GM19438 (cell line): ENCODE measurements around the gene TEX36.
"Not testable (repeated sequence)": the region's sequence is repeated elsewhere in the genome, so short reads cannot be mapped to it uniquely, and the experiment has no call there.

Experiments used
- ATAC-seq: cut with Tn5 transposase; IDR thresholded peaks from one replicate; pipeline ENCODE4 v1.9.1; 2021; ENCODE audit warnings: low read depth; ENCODE audit not compliant: unreplicated experiment

The TEX36 gene

GRCh38 chr10:125692601-125693523 is 9.9 kb upstream of the TEX36 start:
- no peak for ATAC-seq

GRCh38 chr10:125692196-125692595 is 9.2 kb upstream of the TEX36 start:
- ATAC-seq: no peak

- no peak for ATAC-seq
Measured at GRCh38 chr10:125691160-125691981, 8.4 kb upstream of the TEX36 start.

- no peak for ATAC-seq
Measured at GRCh38 chr10:125689955-125690569, 7.1 kb upstream of the TEX36 start.

GRCh38 chr10:125687507-125688185 is 4.7 kb upstream of the TEX36 start:
- ATAC-seq: no peak

GRCh38 chr10:125684581-125684980 is 1.6 kb upstream of the TEX36 start:
- no peak for ATAC-seq

GRCh38 chr10:125683821-125684220 is 858 bp upstream of the TEX36 start:
- no peak for ATAC-seq

- ATAC-seq: no peak
Measured at GRCh38 chr10:125679436-125679835, 3.5 kb downstream of the TEX36 start.

- no peak for ATAC-seq
Measured at GRCh38 chr10:125672884-125673283, 10.1 kb downstream of the TEX36 start.

- ATAC-seq: no peak
Measured at GRCh38 chr10:125662584-125662983, 20.4 kb downstream of the TEX36 start.

- ATAC-seq: no peak
Measured at GRCh38 chr10:125661941-125662515, 20.9 kb downstream of the TEX36 start.

GRCh38 chr10:125661431-125661940 is 21.5 kb downstream of the TEX36 start:
- no peak for ATAC-seq

GRCh38 chr10:125659071-125659470 is 23.9 kb downstream of the TEX36 start:
- ATAC-seq: no peak

- no peak for ATAC-seq
Measured at GRCh38 chr10:125656523-125656922, 26.4 kb downstream of the TEX36 start.

GRCh38 chr10:125653113-125653512 is 29.9 kb downstream of the TEX36 start:
- ATAC-seq: not testable (repeated sequence)

- ATAC-seq: no peak
Measured at GRCh38 chr10:125646311-125646710, 36.7 kb downstream of the TEX36 start.

- no peak for ATAC-seq
Measured at GRCh38 chr10:125641398-125641797, 41.6 kb downstream of the TEX36 start.

- ATAC-seq: no peak
Measured at GRCh38 chr10:125640653-125641052, 42.3 kb downstream of the TEX36 start.

- ATAC-seq: no peak
Measured at GRCh38 chr10:125639846-125640245, 43.1 kb downstream of the TEX36 start.

GRCh38 chr10:125638555-125638954 is 44.4 kb downstream of the TEX36 start:
- ATAC-seq: no peak
